ENCODE results near the gene MEI1.
"Not testable (repeated sequence)": the region's sequence is repeated elsewhere in the genome, so short reads cannot be mapped to it uniquely, and the experiment has no call there.

The MEI1 gene

GRCh38 chr22:41683052-41683451, 16.3 kb upstream of the MEI1 start:
- DNase-seq (ENCODE audit: low spot score), result no peak

GRCh38 chr22:41683616-41684015, 15.7 kb upstream of the MEI1 start:
- no peak for DNase-seq (ENCODE audit: low spot score)

GRCh38 chr22:41684194-41684593, 15.1 kb upstream of the MEI1 start:
- no peak for DNase-seq (ENCODE audit: low spot score)

GRCh38 chr22:41686890-41687289, 12.4 kb upstream of the MEI1 start:
- not testable (repeated sequence) for DNase-seq (ENCODE audit: low spot score)

GRCh38 chr22:41687901-41688364, 11.4 kb upstream of the MEI1 start:
- no peak for DNase-seq (ENCODE audit: low spot score)

GRCh38 chr22:41688365-41689211, 10.7 kb upstream of the MEI1 start, which contains the start of gene SNU13:
TSS of gene SNU13 (minus strand) at chr22:41688867. CDS start at chr22:41688796, 71 bp downstream.
- DNase-seq (ENCODE audit: low spot score), result peak; percentile 93

GRCh38 chr22:41690476-41690875, 8.8 kb upstream of the MEI1 start:
- no peak for DNase-seq (ENCODE audit: low spot score)

- DNase-seq (ENCODE audit: low spot score), result no peak
Measured at GRCh38 chr22:41695211-41695610, 4.1 kb upstream of the MEI1 start.

- DNase-seq (ENCODE audit: low spot score), result no peak
Measured at GRCh38 chr22:41696703-41697102, 2.6 kb upstream of the MEI1 start.

GRCh38 chr22:41697126-41697775, 2.1 kb upstream of the MEI1 start:
- DNase-seq (ENCODE audit: low spot score), result peak; percentile 83

- DNase-seq (ENCODE audit: low spot score), result no peak
Measured at GRCh38 chr22:41700108-41700364, 733 bp downstream of the MEI1 start.

GRCh38 chr22:41702763-41703162, 3.5 kb downstream of the MEI1 start:
- no peak for DNase-seq (ENCODE audit: low spot score)

- no peak for DNase-seq (ENCODE audit: low spot score)
Measured at GRCh38 chr22:41709341-41709740, 10.0 kb downstream of the MEI1 start.

GRCh38 chr22:41713004-41713403, 13.7 kb downstream of the MEI1 start:
- no peak for DNase-seq (ENCODE audit: low spot score)

- DNase-seq (ENCODE audit: low spot score), result no peak
Measured at GRCh38 chr22:41722496-41722895, 23.2 kb downstream of the MEI1 start.

GRCh38 chr22:41725510-41726110, 26.3 kb downstream of the MEI1 start:
- DNase-seq (ENCODE audit: low spot score), result no peak

- no peak for DNase-seq (ENCODE audit: low spot score)
Measured at GRCh38 chr22:41731609-41732008, 32.3 kb downstream of the MEI1 start.

GRCh38 chr22:41732096-41732772, 32.9 kb downstream of the MEI1 start:
- DNase-seq (ENCODE audit: low spot score), result no peak

- DNase-seq (ENCODE audit: low spot score), result not testable (repeated sequence)
Measured at GRCh38 chr22:41733241-41733640, 33.9 kb downstream of the MEI1 start.

- DNase-seq (ENCODE audit: low spot score), result no peak
Measured at GRCh38 chr22:41739576-41739975, 40.3 kb downstream of the MEI1 start.

- no peak for DNase-seq (ENCODE audit: low spot score)
Measured at GRCh38 chr22:41742918-41743317, 43.6 kb downstream of the MEI1 start.

GRCh38 chr22:41745968-41746367, 46.7 kb downstream of the MEI1 start:
- no peak for DNase-seq (ENCODE audit: low spot score)
